MM.1S (cell line): ENCODE results near the gene TGFA.

Experiments used
- DNase-seq: peaks from one replicate; pipeline ENCODE4 v3.0.0-alpha.2; 2015
- H2AFZ ChIP-seq: fragments of 300-600 bp; sonication (generic); 2 replicates; pipeline ENCODE4 v1.6.0; 2016; ENCODE audit warnings: antibody characterized with exemption, low read length
- H3F3A ChIP-seq: fragments of 300-600 bp; sonication (generic); 2 replicates; pipeline ENCODE4 v1.6.1; 2016; ENCODE audit warnings: mild to moderate bottlenecking, antibody characterized with exemption, low read length, moderate library complexity, mixed read lengths; ENCODE audit not compliant: insufficient read depth
- H3K27ac ChIP-seq: fragments of 300-600 bp; sonication (generic); 2 replicates; pipeline ENCODE4 v1.5.1; 2016; ENCODE audit warnings: mild to moderate bottlenecking, low read length
- H3K27me3 ChIP-seq: fragments of 300-600 bp; sonication (generic); replicated peaks from 2 replicates; pipeline ENCODE4 v1.6.0; 2016; ENCODE audit warnings: low read length; ENCODE audit not compliant: insufficient read depth
- H3K36me3 ChIP-seq: fragments of 300-600 bp; sonication (generic); replicated peaks from 2 replicates; pipeline ENCODE4 v1.6.1; 2016; ENCODE audit warnings: mild to moderate bottlenecking, low read length, mixed read lengths; ENCODE audit not compliant: insufficient read depth
- H3K4me1 ChIP-seq: fragments of 300-600 bp; sonication (generic); 2 replicates; pipeline ENCODE4 v1.6.1; 2016; ENCODE audit warnings: low read length, mixed read lengths
- H3K4me2 ChIP-seq: fragments of 300-600 bp; sonication (generic); 2 replicates; pipeline ENCODE4 v1.6.0; 2016; ENCODE audit warnings: low read depth, low read length
- H3K4me3 ChIP-seq: fragments of 300-600 bp; sonication (generic); 2 replicates; pipeline ENCODE4 v1.5.1; 2016; ENCODE audit warnings: low read length, mixed read lengths
- H3K79me2 ChIP-seq: fragments of 300-600 bp; sonication (generic); 2 replicates; pipeline ENCODE4 v1.6.1; 2016; ENCODE audit warnings: mixed run types, low read length, mixed read lengths
- H3K9ac ChIP-seq: fragments of 300-600 bp; sonication (generic); 2 replicates; pipeline ENCODE4 v1.6.1; 2016; ENCODE audit warnings: low read length, mixed read lengths
- H3K9me2 ChIP-seq: fragments of 300-600 bp; sonication (generic); replicated peaks from 2 replicates; pipeline ENCODE4 v1.6.1; 2016; ENCODE audit warnings: mild to moderate bottlenecking, low read length, mixed read lengths; ENCODE audit not compliant: insufficient read depth
- H3K9me3 ChIP-seq: fragments of 300-600 bp; sonication (generic); replicated peaks from 2 replicates; pipeline ENCODE4 v1.6.1; 2016; ENCODE audit warnings: mild to moderate bottlenecking, low read length, mixed read lengths; ENCODE audit not compliant: insufficient read depth
- H4K20me1 ChIP-seq: fragments of 300-600 bp; sonication (generic); 2 replicates; pipeline ENCODE4 v1.6.1; 2016; ENCODE audit warnings: mild to moderate bottlenecking, low read length, moderate library complexity, mixed read lengths; ENCODE audit not compliant: insufficient read depth
- EZH2 ChIP-seq: fragments of 300-600 bp; sonication (generic); optimal IDR thresholded peaks from 2 replicates; pipeline ENCODE3; 2017; ENCODE audit warnings: low read depth, mild to moderate bottlenecking, antibody characterized with exemption, low read length, mixed read lengths
- EZH2phosphoT487 ChIP-seq: fragments of 300-600 bp; sonication (generic); IDR thresholded peaks from 2 replicates; pipeline ENCODE4 v1.6.1; 2018; ENCODE audit warnings: antibody characterized with exemption, low read length
- TF ChIP-seq, protein P1 (sequence below): fragments of 300-600 bp; sonication (generic); IDR thresholded peaks from 2 replicates; pipeline ENCODE4 v1.5.1; 2016; ENCODE audit warnings: antibody characterized with exemption, low read length, mixed read lengths

Gene TGFA

DNA sequence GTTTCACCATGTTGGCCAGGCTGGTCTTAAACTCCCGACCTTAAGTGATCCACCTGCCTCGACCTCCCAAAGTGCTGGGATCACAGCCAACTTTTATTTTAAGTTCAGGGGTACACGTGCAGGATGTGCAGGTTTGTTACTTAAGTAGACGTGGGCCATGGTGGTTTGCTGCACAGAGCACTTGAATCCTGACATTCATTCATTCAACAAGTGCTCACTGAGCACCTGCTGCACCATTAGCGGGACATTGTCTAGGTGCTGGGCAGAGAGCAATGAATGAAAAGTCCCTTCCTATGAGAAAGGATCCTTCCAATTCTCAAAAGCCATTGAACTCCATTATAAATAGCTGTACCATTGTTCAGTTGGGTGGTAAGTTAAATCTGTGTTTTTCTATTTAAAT lies 31.0 kb downstream of the TGFA start:
- Histone ChIP-seq H4K20me1 (no peaks in the 10 kb centered on the region), H3K4me2 (no peak overlapping the region), H3K9me2 (no peaks in the 10 kb centered on the region), H3K36me3 (no peaks in the 10 kb centered on the region), H3K27ac (no peak overlapping the region), H3K4me1 (no peaks in the 10 kb centered on the region), H3F3A (no peaks in the 10 kb centered on the region), H3K9ac (no peak overlapping the region), H2AFZ (no peak overlapping the region), H3K79me2 (peaks cover 30% of the 10 kb centered on the region), H3K4me3 (no peak overlapping the region), H3K27me3 (no peaks in the 10 kb centered on the region), H3K9me3 (no peaks in the 10 kb centered on the region)
- DNase-seq, result no peak
- no peak for TF ChIP-seq EZH2
- TF ChIP-seq, protein P1, sequence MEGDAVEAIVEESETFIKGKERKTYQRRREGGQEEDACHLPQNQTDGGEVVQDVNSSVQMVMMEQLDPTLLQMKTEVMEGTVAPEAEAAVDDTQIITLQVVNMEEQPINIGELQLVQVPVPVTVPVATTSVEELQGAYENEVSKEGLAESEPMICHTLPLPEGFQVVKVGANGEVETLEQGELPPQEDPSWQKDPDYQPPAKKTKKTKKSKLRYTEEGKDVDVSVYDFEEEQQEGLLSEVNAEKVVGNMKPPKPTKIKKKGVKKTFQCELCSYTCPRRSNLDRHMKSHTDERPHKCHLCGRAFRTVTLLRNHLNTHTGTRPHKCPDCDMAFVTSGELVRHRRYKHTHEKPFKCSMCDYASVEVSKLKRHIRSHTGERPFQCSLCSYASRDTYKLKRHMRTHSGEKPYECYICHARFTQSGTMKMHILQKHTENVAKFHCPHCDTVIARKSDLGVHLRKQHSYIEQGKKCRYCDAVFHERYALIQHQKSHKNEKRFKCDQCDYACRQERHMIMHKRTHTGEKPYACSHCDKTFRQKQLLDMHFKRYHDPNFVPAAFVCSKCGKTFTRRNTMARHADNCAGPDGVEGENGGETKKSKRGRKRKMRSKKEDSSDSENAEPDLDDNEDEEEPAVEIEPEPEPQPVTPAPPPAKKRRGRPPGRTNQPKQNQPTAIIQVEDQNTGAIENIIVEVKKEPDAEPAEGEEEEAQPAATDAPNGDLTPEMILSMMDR, result no peak
- no peak for TF ChIP-seq EZH2phosphoT487

GRCh38 chr2:70520825-70521224 lies 32.8 kb downstream of the TGFA start:
- no peaks in the 10 kb centered on the region for H3K9me3 ChIP-seq
- H3K4me3 ChIP-seq, result no peak overlapping the region
- no peaks in the 10 kb centered on the region for H3K27me3 ChIP-seq
- H3K4me2 ChIP-seq, result no peak overlapping the region
- no peak overlapping the region for H2AFZ ChIP-seq
- no peak overlapping the region for H3K27ac ChIP-seq
- H3K79me2 ChIP-seq, result peaks cover 26% of the 10 kb centered on the region
- DNase-seq, result no peak
- H3K9ac ChIP-seq, result no peak overlapping the region
- H3K36me3 ChIP-seq, result no peaks in the 10 kb centered on the region
- H4K20me1 ChIP-seq, result no peaks in the 10 kb centered on the region
- 0 out of 2 replicates have a peak, but pooled peaks cover 7% of the 10 kb centered on the region for H3K4me1 ChIP-seq
- H3F3A ChIP-seq, result no peaks in the 10 kb centered on the region
- no peak for TF ChIP-seq EZH2phosphoT487
- H3K9me2 ChIP-seq, result no peaks in the 10 kb centered on the region

- Histone ChIP-seq H3K9ac (no peak overlapping the region), H3K27me3 (no peaks in the 10 kb centered on the region), H3K36me3 (no peaks in the 10 kb centered on the region), H3F3A (no peaks in the 10 kb centered on the region), H3K9me2 (no peaks in the 10 kb centered on the region), H3K4me1 (0 out of 2 replicates have a peak, but pooled peaks cover 7% of the 10 kb centered on the region), H3K4me2 (no peak overlapping the region), H3K27ac (no peak overlapping the region), H3K4me3 (no peak overlapping the region), H2AFZ (no peak overlapping the region), H3K9me3 (no peaks in the 10 kb centered on the region), H3K79me2 (peaks cover 14% of the 10 kb centered on the region), H4K20me1 (no peaks in the 10 kb centered on the region)
- TF ChIP-seq, protein P1, result no peak
- TF ChIP-seq EZH2, result no peak
- no peak for DNase-seq
Observed at GRCh38 chr2:70519453-70519852, 34.2 kb downstream of the TGFA start.

- Histone ChIP-seq H3K9ac (no peak overlapping the region), H3K4me3 (no peak overlapping the region), H3K27ac (no peak overlapping the region), H3K4me2 (no peak overlapping the region), H4K20me1 (no peaks in the 10 kb centered on the region), H3K9me3 (no peaks in the 10 kb centered on the region), H3K36me3 (no peaks in the 10 kb centered on the region), H2AFZ (no peak overlapping the region), H3K4me1 (0 out of 2 replicates have a peak, but pooled peaks cover 7% of the 10 kb centered on the region), H3K27me3 (no peaks in the 10 kb centered on the region), H3F3A (no peaks in the 10 kb centered on the region), H3K9me2 (no peaks in the 10 kb centered on the region), H3K79me2 (peaks cover 11% of the 10 kb centered on the region)
- DNase-seq, result no peak
- TF ChIP-seq, protein P1, result no peak
- no peak for TF ChIP-seq EZH2
- no peak for TF ChIP-seq EZH2phosphoT487
Observed at GRCh38 chr2:70518557-70518956, 35.1 kb downstream of the TGFA start.
